ENCODE data around the gene ZDHHC14. TPM values are rescaled to one million over a fixed set of nuclear protein-coding genes. Genes with fewer than 3 reads are reported as not detected.
"Not testable (repeated sequence)": the region's sequence is repeated elsewhere in the genome, so short reads cannot be mapped to it uniquely, and the experiment has no call there.

ZDHHC14 gene
- polyA plus RNA-seq, 10 donors = 4.6 to 8.5 (median 5.5) TPM

DNA sequence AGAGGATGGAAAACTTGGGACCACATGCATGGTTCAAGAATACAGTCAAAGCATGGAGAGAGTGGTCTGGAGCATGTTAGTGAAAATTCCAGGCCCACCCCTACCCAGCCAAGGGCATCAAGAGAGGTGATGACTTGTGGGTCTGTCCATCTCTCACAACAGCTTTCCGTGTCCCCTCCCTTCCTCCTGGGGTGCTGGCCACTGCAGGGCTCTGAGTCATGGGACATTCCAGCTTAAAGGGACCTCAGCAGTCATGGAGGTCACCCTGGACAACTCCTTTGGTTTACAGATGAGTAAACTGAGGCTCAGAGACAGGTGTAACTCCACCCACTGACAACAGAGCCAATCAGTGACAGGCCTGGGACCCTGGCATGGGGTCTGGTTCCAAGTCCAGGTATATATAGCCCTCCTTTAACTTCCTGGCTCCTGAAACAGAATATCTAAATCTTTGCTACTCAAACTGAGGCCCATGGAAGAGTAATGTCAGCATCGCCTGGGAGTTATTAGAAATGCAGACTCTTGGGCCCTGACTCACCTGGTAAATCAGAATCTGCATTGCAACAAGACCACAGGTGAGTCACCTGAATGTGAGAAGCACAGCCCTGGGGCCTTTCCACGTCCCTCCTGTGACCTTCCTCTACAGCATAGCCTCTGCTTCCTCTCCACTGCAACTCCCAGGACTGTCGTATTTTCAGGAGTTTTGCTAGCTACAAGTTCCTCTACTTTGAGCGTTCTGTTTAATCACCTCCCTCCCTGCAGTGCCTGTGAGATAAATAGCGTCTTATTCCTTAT, 170.2 kb downstream of the ZDHHC14 start:
- no peak for DNase-seq

GRCh38 chr6:157552081-157552747, 171.2 kb downstream of the ZDHHC14 start:
- no peak for DNase-seq

DNA sequence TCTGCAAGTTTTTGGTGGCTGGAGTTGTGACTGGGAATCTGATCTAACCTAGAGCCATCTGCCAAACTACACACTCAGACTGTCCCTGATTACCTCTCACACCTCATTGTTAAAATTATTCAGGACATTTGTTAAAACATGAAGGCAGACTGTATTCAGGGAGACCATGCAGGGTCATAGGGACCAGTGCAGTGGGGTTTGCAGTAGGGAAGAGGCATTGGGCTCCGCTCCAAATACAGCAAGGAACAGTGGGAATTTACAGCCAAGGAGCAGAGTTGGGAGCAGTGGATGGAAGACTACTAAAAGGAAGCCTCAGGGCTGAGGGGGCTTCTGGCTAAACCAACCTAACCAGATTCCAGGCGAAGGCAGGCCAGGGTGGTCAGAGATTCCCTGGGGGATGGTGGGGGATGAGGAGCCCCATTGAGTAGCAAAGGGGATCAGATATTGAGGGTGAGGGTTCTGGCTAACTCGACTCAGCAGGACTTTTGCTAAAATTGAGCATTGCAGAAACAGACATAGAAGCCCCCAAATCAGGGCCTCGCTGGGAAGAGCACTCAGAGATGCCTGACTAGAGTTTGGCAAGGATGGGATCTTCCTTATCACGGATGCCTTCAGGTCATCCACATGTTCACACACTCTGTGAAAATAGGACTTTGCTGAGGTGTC, 172.0 kb downstream of the ZDHHC14 start:
- DNase-seq = no peak

GRCh38 chr6:157554747-157555146, 173.8 kb downstream of the ZDHHC14 start:
- DNase-seq = no peak

GRCh38 chr6:157555455-157556143, 174.6 kb downstream of the ZDHHC14 start:
- no peak for DNase-seq

- no peak for DNase-seq
Measured at GRCh38 chr6:157556144-157556645, 175.2 kb downstream of the ZDHHC14 start.

GRCh38 chr6:157556671-157557430, 175.9 kb downstream of the ZDHHC14 start:
- DNase-seq = no peak

- DNase-seq = no peak
Measured at GRCh38 chr6:157557559-157557958, 176.6 kb downstream of the ZDHHC14 start.

DNA sequence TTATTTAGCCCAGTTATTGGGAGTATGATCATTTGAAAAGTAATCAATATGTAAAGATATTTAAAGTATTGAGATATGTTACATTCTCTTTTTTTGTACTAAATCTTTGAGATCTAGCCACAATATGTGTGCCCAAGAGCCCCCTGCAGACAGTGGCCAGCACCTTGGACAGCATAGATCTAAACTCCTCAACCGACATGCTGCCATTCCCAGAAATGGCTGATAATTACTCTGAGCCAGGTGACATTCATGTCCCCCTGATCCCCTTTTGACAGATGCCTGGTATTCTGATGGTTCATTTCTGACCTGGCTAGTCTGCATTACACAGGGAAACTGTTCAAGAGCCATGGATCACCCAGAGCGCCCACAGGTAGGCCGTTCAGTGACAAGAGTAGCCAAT, 177.1 kb downstream of the ZDHHC14 start:
- no peak for DNase-seq

- no peak for DNase-seq
Measured at GRCh38 chr6:157558487-157559200, 177.7 kb downstream of the ZDHHC14 start.

DNA sequence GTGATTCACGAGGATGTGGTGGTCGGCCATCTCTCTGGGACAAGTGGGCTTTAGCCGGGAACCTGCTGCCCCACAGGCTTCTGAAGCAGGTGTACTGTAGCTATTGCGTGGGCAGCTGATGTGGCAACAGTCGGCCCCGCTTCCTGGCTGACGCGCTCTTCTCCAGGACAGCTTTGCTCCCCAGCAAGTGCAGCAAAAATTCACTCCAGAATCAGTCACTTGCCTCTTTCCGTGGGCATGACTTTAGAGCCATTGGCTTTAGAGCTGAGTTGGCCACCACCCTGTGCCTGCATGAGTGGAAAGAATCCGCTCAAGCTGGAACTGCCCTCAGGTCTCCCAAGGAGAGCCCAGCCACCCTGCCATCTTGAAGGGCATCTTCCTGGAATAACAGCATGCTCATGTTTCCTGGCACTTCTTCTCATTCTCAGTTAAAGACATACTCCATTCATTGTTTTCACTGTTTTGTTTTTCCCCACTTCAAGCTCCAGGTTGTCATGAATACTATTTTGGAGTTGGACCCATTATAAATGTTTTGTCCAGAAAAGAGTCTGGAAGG, 178.3 kb downstream of the ZDHHC14 start:
- DNase-seq = no peak

- not testable (repeated sequence) for DNase-seq
Measured at GRCh38 chr6:157560063-157560462, 179.1 kb downstream of the ZDHHC14 start.

DNA sequence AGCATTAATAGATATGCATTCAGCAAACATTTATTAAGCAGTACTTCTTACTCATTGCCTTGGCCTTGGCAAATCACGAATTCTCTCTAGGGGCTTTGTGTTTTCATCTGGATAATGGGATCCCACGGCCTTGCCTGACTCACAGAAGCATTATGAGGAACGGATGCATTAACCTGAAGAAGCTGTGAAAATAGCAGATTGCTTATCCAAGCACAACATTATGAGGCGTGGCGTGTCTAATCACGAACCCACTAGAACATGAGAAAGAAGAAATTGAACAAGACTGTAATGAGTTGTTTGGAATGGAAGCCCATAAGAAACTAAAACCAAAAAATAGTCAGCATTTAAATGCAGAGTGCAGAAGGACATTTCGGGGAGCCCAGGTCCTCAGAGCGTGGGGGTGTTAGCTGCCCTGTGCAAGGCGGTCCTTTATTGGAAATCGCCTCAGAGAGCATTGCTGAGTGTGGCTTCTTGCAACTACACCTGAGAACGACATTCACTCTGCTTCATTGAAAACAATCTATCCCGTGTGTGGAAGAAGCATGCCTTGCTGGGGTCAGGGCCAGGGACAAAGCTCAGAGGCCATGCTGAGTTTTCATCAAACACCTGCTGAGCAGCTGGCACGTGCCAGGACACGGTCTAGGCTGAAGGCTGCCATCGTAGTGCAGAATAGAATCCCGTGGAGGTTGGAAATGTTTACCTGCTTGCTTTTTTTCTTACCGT, 179.9 kb downstream of the ZDHHC14 start:
- no peak for DNase-seq

DNA sequence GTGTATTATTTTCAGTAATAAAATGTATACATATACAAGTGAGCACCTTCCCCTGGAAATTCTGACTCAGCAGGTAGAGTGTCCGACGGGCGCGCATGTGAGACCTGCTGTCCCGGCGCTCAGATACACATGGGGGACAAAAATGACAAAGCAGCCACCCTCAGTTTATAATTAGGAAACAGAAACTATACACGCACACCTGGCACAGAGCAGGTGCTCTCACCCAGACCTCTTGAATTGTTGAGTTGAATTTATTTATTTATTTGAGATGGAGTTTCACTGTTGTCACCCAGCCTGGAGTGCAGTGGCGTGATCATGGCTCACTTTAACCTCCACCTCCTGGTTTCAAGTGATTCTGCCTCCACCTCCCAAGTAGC, 180.4 kb downstream of the ZDHHC14 start:
- no peak for DNase-seq

- DNase-seq = no peak
Measured at GRCh38 chr6:157561929-157562810, 181.2 kb downstream of the ZDHHC14 start.

GRCh38 chr6:157562997-157563396, 182.0 kb downstream of the ZDHHC14 start:
- no peak for DNase-seq

DNA sequence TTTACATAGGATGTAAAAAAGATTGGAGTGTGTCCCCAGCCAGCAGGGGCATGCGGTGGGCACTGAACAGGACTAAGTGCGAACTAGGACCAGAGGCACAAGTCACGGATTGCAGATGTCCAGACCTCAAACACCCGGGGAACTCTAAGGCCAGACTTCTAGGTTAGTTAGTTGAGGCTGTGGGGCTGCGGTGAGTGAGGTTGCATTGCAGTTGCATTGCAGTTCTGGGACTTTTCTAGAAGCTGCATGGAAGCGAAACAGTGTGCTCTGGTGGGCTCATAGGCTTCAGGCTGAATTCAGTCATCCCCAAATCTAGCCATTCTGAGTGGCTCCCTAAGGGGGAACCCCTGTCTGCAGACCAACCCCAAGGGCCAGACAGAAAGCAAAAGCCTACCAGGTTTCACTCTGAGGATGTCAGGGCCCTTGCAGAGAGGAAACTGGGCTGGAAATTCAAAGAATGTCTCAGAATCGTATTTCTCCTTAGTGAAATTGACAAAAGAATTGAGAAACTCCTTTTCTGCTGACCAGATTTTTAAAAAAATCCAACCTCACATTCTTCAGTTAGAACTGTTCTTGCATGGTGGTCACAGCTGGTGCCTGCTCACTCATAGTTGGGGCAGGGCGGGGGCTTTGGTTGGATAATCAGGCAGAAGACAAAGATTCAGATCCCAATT, 182.8 kb downstream of the ZDHHC14 start:
- DNase-seq = no peak

DNA sequence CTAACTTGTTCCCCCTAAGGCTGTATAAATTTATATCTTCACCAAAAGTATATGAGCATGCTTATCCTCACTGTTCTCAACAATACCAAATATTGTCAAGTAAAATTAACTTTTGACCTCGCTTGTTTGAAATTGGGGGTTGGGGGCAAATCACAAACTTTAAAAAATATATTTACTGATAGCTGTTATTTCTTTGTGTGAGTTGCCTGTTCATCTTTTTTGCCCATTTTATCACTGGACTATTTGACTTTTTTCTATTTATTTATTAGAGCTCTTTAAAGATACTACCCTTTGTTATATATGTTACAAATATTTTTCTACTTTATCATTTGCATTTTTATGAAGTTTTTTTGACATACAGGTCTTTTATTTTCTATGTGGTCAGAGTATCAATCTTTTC, 187.7 kb downstream of the ZDHHC14 start:
- DNase-seq = no peak
